Naive thymus-derived CD4-positive, alpha-beta T cell (primary cell): Measurements from ENCODE around the gene POLRMT. TPM values are rescaled to one million over a fixed set of nuclear protein-coding genes. Genes with fewer than 3 reads are reported as not detected.

Experiments
- ATAC-seq: fragments of 150-1000 bp; cut with Tn5 transposase; 2 replicates; pipeline ENCODE4 v1.10.0; 2021; ENCODE audit warnings: mild to moderate bottlenecking, moderate library complexity
- CTCF ChIA-PET: fragments of 350-600 bp; sonication (Branson Sonifier 250); formaldehyde crosslinking; loops from one replicate; lab custom pipeline; 2021; ENCODE audit warnings: antibody characterized with exemption; lab: Charles Lee
- POLR2A ChIA-PET: fragments of 350-600 bp; sonication (Branson Sonifier 250); formaldehyde crosslinking; loops from one replicate; lab custom pipeline; 2021; ENCODE audit warnings: antibody characterized with exemption, inconsistent platforms; lab: Charles Lee
- DNase-seq, 9 donors: peaks; one replicate each; pipeline versions ENCODE4 v3.0.0 to v3.0.0-alpha.2; 2020 to 2022; ENCODE audit warnings: mixed read lengths in 1 of 9
- H3K27ac ChIP-seq: one replicate; pipeline ENCODE4 v1.7.0; 2013; ENCODE audit warnings: mild to moderate bottlenecking, low read depth, low read length, moderate library complexity
- H3K27me3 ChIP-seq, 2 donors: one replicate each; pipeline ENCODE4 v1.7.0; 2013; ENCODE audit warnings: low read length in 2 of 2, mild to moderate bottlenecking in 2 of 2, moderate library complexity in 2 of 2; ENCODE audit not compliant: control insufficient read depth in 2 of 2, insufficient read depth in 2 of 2
- H3K36me3 ChIP-seq, 3 experiments: 1 replicate in 2 of 3; 2 replicates in 1 of 3; pipeline ENCODE4 v1.7.0; 2013; ENCODE audit warnings: low read length in 3 of 3, mild to moderate bottlenecking in 3 of 3, moderate library complexity in 1 of 3; ENCODE audit not compliant: insufficient read depth in 3 of 3, control insufficient read depth in 2 of 3
- H3K4me1 ChIP-seq, 2 donors: one replicate each; pipeline ENCODE4 v1.7.0; 2013; ENCODE audit warnings: low read length in 2 of 2, mild to moderate bottlenecking in 2 of 2, moderate library complexity in 1 of 2; ENCODE audit not compliant: control insufficient read depth in 2 of 2, insufficient read depth in 2 of 2
- H3K4me3 ChIP-seq: 2 replicates; pipeline ENCODE4 v1.7.0; 2013; ENCODE audit warnings: mild to moderate bottlenecking, low read length
- H3K9me3 ChIP-seq, 3 experiments: 1 replicate in 2 of 3; 2 replicates in 1 of 3; pipeline ENCODE4 v1.7.0; 2013; ENCODE audit warnings: low read length in 3 of 3; ENCODE audit not compliant: control insufficient read depth in 2 of 3
- H3K27ac Mint-ChIP-seq, 9 donors: one replicate each; pipeline ENCODE4 v1.8.0; 2020 to 2022; ENCODE audit warnings: mixed read lengths in 9 of 9, mild to moderate bottlenecking in 8 of 9, moderate library complexity in 5 of 9, inconsistent platforms in 2 of 9
- H3K27me3 Mint-ChIP-seq, 5 donors: one replicate each; pipeline ENCODE4 v1.8.0; 2021 to 2022; ENCODE audit warnings: mixed read lengths in 5 of 5, mild to moderate bottlenecking in 1 of 5
- H3K36me3 Mint-ChIP-seq, 5 donors: one replicate each; pipeline ENCODE4 v1.8.0; 2020 to 2022; ENCODE audit warnings: mixed read lengths in 5 of 5, mild to moderate bottlenecking in 3 of 5, inconsistent platforms in 1 of 5
- H3K4me1 Mint-ChIP-seq, 7 donors: one replicate each; pipeline ENCODE4 v1.8.0; 2020 to 2022; ENCODE audit warnings: mixed read lengths in 7 of 7, mild to moderate bottlenecking in 3 of 7, inconsistent platforms in 1 of 7
- H3K4me3 Mint-ChIP-seq, 10 donors: one replicate each; pipeline ENCODE4 v1.8.0; 2020 to 2022; ENCODE audit warnings: mild to moderate bottlenecking in 10 of 10, mixed read lengths in 10 of 10, moderate library complexity in 6 of 10, inconsistent platforms in 2 of 10
- H3K9me3 Mint-ChIP-seq, 11 donors: one replicate each; pipeline ENCODE4 v1.8.0; 2020 to 2022; ENCODE audit warnings: mixed read lengths in 11 of 11, mild to moderate bottlenecking in 4 of 11, inconsistent platforms in 1 of 11, moderate library complexity in 1 of 11
- intact Hi-C, 2 donors: fragments of 100-400 bp; cut with micrococcal nuclease; formaldehyde crosslinking; loops; one replicate each; pipeline ENCODE4 v1.15.1; 2023
- polyA plus RNA-seq, 2 donors: library from polyadenylated mRNA; unstranded; fragments of 300-500 nt; fragmentation: Illumina TruSeq; gene quantifications; one replicate each; pipeline ENCODE4 v1.2.3, GENCODE V29; 2021
- total RNA-seq, 6 experiments: library from RNA in 5 of 6; stranded (reverse) in 5 of 6; gene quantifications; 1 replicate in 5 of 6; 2 replicates in 1 of 6; pipeline ENCODE4 v1.2.3 and lab custom pipeline; 2021 to 2026

POLRMT gene
- total and polyA plus RNA-seq, 7 experiments from 2014 or later, result 37.4 to 105 (median 67.9) TPM

DNA sequence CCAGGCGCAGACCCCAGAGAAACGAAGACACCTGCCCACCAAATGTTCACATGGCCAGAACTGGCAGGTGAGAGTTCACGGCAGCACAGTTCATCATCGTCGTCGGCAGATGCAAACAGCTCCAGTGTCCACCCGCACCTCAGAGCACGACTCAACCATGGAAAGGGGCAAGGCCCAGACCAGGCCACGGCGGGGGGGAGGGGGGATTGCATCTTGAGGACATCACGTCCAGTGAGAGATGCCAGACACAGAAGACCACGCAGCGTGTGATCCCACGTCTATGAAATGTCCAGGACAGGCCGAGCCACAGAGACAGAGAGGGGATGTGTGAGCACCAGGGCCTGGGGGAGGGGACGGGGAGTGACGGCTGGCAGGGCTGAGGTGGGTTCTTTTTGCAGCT lies 22.4 kb upstream of the POLRMT start:
- H3K4me1 Mint-ChIP-seq, result peaks cover 13 to 65% (median 31%) of the 10 kb centered on the region in 7 donors
- Histone ChIP-seq H3K4me3 (no peak overlapping the region), H3K27me3 (no peaks in the 10 kb centered on the region), H3K4me1 (peaks cover 41 to 48% of the 10 kb centered on the region in 2 donors), H3K36me3 (peaks cover 0 to 84% (median 20%) of the 10 kb centered on the region in 3 experiments), H3K9me3 (no peaks in the 10 kb centered on the region), H3K27ac (no peak overlapping the region)
- no peaks in the 10 kb centered on the region for H3K27me3 Mint-ChIP-seq
- ATAC-seq (no peak), DNase-seq (no peak)
- CTCF ChIA-PET, result no interaction called here
- H3K27ac Mint-ChIP-seq, result peak overlapping the region in 7 of 9 donors; percentile 22 to 86 (median 65)
- intact Hi-C loops, result no loop called here
- peaks cover 0 to 7% (median 0%) of the 10 kb centered on the region in 5 donors for H3K36me3 Mint-ChIP-seq
- H3K9me3 Mint-ChIP-seq, result no peaks in the 10 kb centered on the region
- peak overlapping the region in 3 of 10 donors; percentile 25 to 64 (median 52) for H3K4me3 Mint-ChIP-seq
- POLR2A ChIA-PET, result interaction anchor here (0.7 to 1.2 kb wide), 3 partner anchors 14 to 45 kb away, joined by 3 read pairs; no protein-coding TSS in a partner anchor

DNA sequence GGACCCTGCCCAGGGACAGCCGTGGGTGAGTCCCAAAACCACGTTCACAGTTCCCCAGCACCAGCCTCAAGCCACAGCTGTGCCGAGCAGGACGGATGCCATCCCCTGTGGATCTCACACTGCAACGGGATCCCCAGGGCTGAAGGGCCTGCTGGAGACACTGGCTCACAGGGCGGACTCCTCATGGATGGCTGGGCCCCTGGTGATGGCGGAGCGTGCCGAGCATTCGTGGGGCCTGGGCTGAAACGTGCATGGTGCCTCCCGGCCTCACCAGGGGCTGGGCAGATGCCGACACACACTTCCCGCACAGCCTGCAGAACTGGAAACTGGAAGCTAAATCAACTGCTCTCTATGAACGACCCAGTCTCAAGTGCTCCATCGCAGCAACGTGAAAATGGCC lies 20.1 kb upstream of the POLRMT start:
- H3K4me1 ChIP-seq, result peaks cover 24 to 29% of the 10 kb centered on the region in 2 donors
- Mint-ChIP-seq H3K4me1 (peaks cover 7 to 46% (median 24%) of the 10 kb centered on the region in 7 donors), H3K27me3 (no peaks in the 10 kb centered on the region), H3K27ac (no peak overlapping the region), H3K36me3 (peaks cover 0 to 5% (median 0%) of the 10 kb centered on the region in 5 donors), H3K9me3 (no peaks in the 10 kb centered on the region), H3K4me3 (no peak overlapping the region)
- no peaks in the 10 kb centered on the region for H3K27me3 ChIP-seq
- H3K27ac ChIP-seq, result peak overlapping the region; percentile 14
- H3K9me3 ChIP-seq, result no peaks in the 10 kb centered on the region
- no peak overlapping the region for H3K4me3 ChIP-seq
- ChIA-PET POLR2A (no interaction called here), CTCF (no interaction called here)
- intact Hi-C loops, result no loop called here
- no peak for DNase-seq
- ATAC-seq, result no peak
- H3K36me3 ChIP-seq, result peaks cover 0 to 94% (median 27%) of the 10 kb centered on the region in 3 experiments

DNA sequence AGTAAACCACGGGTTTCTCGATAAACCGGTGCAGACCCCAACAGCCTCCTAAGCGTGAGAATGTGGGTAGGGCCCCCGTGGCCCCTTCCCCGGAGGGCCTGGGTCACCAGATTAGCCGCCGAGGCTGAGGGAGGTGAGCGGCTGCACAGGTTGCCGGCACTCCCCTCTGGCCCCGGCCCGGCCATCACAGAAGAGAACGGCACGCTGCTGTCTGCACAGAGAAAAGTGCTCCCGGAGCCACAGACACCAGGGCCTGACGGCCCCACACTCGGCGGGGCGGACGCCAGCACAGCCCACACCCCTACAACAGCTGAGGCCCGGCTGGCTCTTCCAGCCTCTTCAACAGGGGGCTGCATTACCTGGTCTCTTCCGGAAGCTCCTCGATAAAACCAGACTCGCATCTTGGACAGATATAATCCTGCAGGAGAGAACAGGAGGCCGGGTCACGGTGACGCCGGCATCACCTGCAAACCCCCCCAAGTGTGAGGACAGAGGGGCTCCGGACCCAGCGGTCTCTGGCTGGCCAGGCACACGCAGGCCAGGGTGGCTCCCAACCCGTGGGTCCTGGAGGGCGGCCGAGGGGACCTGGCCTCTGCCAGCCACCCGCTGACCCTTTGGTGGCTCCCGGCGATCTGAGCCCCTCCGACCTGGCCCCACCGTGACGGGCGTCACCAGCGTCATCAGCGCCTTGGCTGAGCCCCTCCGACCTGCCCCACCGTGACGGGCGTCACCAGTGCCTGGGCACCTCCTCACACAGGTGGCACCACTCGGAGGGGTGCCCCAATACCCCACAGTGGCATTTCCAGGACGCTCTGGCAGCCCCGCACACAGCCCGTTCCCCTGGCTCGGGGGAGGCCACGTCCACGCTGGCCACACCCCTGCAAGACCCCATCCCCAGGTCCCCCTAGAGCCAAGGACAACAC lies 19.4 kb upstream of the POLRMT start:
- Mint-ChIP-seq H3K36me3 (peaks cover 0 to 5% (median 0%) of the 10 kb centered on the region in 5 donors), H3K27ac (no peak overlapping the region)

DNA sequence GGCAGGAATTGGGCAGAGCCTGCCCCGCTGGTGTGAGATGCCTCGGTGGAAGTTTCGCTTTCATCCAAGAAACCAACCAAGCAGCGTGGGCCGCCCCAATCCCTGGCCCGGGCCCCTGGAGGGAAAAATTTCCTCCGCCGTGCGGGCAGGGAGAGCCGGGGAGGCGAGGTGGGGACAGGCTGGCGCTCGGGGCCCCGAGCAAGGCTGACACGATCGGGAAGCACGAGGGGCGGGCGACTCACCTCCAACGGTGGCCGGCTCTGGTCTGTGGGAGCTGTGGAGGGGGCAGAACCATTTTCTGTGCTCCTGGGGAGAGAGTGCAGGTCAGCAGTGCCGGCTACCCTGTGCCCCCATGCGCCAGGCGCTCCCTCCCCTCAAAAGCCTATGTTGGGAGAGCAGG lies 18.7 kb upstream of the POLRMT start:
- Mint-ChIP-seq H3K4me1 (peaks cover 7 to 37% (median 20%) of the 10 kb centered on the region in 7 donors), H3K4me3 (no peak overlapping the region), H3K27ac (no peak overlapping the region), H3K36me3 (peaks cover 0 to 5% (median 0%) of the 10 kb centered on the region in 5 donors), H3K27me3 (no peaks in the 10 kb centered on the region), H3K9me3 (no peaks in the 10 kb centered on the region)
- Histone ChIP-seq H3K9me3 (no peaks in the 10 kb centered on the region), H3K36me3 (peaks cover 0 to 93% (median 27%) of the 10 kb centered on the region in 3 experiments), H3K4me1 (peaks cover 9 to 15% of the 10 kb centered on the region in 2 donors), H3K4me3 (no peak overlapping the region), H3K27me3 (no peaks in the 10 kb centered on the region), H3K27ac (no peak overlapping the region)
- CTCF ChIA-PET, result no interaction called here
- POLR2A ChIA-PET, result no interaction called here
- intact Hi-C loops, result no loop called here
- DNase-seq (no peak), ATAC-seq (no peak)

More for the DNA sequence above, 19.4 kb upstream of the POLRMT start:
- H3K9me3 ChIP-seq, result no peaks in the 10 kb centered on the region
- Mint-ChIP-seq H3K27me3 (no peaks in the 10 kb centered on the region), H3K4me3 (no peak overlapping the region), H3K9me3 (no peaks in the 10 kb centered on the region), H3K4me1 (peaks cover 7 to 44% (median 24%) of the 10 kb centered on the region in 7 donors)
- intact Hi-C loops, result no loop called here
- no peaks in the 10 kb centered on the region for H3K27me3 ChIP-seq
- DNase-seq (no peak), ATAC-seq (no peak)
- POLR2A ChIA-PET, result no interaction called here
- H3K4me3 ChIP-seq, result no peak overlapping the region
- CTCF ChIA-PET, result no interaction called here
- H3K4me1 ChIP-seq, result peaks cover 17 to 22% of the 10 kb centered on the region in 2 donors
- no peak overlapping the region for H3K27ac ChIP-seq
- H3K36me3 ChIP-seq, result peaks cover 0 to 93% (median 27%) of the 10 kb centered on the region in 3 experiments

DNA sequence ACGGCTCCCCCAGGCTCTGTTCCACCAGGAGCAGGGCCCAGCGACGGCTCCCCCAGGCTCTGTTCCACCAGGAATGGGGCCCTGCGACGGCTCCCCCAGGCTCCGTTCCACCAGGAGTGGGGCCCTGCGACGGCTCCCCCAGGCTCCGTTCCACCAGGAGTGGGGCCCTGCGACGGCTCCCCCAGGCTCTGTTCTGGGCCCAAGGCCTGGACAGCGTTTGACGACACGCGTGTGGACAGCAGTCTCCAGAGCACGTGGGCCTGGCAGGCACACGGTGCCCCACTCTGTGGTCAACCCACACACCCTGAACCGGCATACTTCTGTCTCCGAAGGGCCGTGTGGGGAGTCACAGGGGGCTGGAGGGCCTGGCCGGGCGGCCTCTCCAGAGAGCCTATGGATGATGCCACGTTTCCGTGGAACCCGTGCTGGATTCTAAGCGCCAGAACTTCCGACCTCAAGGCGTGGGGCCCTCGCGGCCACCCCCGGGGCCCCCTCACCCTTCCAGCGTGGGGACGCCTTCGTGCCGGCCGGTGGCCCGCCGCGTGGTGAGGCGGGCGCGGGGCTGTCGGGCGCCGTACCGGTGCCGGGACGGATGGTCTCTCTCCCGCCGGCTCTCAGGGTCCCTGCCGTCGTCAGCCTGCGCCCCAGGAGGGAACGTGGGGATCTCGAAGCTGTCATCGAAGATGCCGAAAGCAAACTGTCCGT lies 17.9 kb upstream of the POLRMT start:
- Histone ChIP-seq H3K9me3 (no peaks in the 10 kb centered on the region), H3K27me3 (no peaks in the 10 kb centered on the region), H3K36me3 (peaks cover 0 to 93% (median 27%) of the 10 kb centered on the region in 3 experiments), H3K27ac (no peak overlapping the region), H3K4me3 (no peak overlapping the region), H3K4me1 (peaks cover 8 to 9% of the 10 kb centered on the region in 2 donors)
- no peaks in the 10 kb centered on the region for H3K9me3 Mint-ChIP-seq
- intact Hi-C loops, result no loop called here
- no peak for DNase-seq
- H3K4me1 Mint-ChIP-seq, result peaks cover 7 to 30% (median 17%) of the 10 kb centered on the region in 7 donors
- H3K4me3 Mint-ChIP-seq, result no peak overlapping the region
- ATAC-seq, result no peak
- ChIA-PET CTCF (no interaction called here), POLR2A (no interaction called here)
- no peaks in the 10 kb centered on the region for H3K27me3 Mint-ChIP-seq
- no peak overlapping the region for H3K27ac Mint-ChIP-seq
- peaks cover 0 to 6% (median 0%) of the 10 kb centered on the region in 5 donors for H3K36me3 Mint-ChIP-seq

DNA sequence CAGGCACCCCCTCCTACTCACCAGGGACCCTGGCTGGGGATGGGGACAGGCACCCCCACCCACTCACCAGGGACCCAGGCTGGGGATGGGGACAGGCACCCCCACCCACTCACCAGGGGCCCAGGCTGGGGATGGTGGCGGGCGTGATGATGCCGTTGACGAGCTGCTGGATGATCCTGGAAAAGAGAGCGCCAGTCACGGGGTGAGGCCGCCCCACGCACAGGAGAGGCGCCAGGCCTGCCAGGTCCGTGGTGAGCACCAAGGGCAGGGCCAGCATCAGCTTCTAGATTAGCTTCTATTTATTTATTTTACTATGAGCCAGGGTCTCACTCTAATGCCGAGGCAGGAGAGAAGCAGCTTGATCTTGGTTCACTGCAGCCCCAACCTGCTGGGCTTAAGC lies 16.8 kb upstream of the POLRMT start:
- Histone ChIP-seq H3K9me3 (no peaks in the 10 kb centered on the region), H3K36me3 (peaks cover 0 to 89% (median 22%) of the 10 kb centered on the region in 3 experiments), H3K27ac (no peak overlapping the region), H3K27me3 (no peaks in the 10 kb centered on the region), H3K4me1 (peaks cover 0 to 4% of the 10 kb centered on the region in 2 donors), H3K4me3 (no peak overlapping the region)
- no peaks in the 10 kb centered on the region for H3K9me3 Mint-ChIP-seq
- intact Hi-C loops, result no loop called here
- H3K27me3 Mint-ChIP-seq, result no peaks in the 10 kb centered on the region
- CTCF ChIA-PET, result interaction anchor here (1.2 kb wide), 1 partner anchor 9 kb away, joined by 4 read pairs; no protein-coding TSS in a partner anchor
- H3K27ac Mint-ChIP-seq, result no peak overlapping the region
- ATAC-seq, result no peak
- no peak for DNase-seq
- POLR2A ChIA-PET, result interaction anchor here (1.3 kb wide), 1 partner anchor 11 kb away, joined by 7 read pairs; no protein-coding TSS in a partner anchor
- H3K36me3 Mint-ChIP-seq, result peaks cover 0 to 4% (median 0%) of the 10 kb centered on the region in 5 donors
- no peak overlapping the region for H3K4me3 Mint-ChIP-seq
- peaks cover 0 to 18% (median 6%) of the 10 kb centered on the region in 7 donors for H3K4me1 Mint-ChIP-seq
